RWPE1 (cell line): ENCODE measurements around the gene ATG7.
A peak's percentile ranks its signal among the peaks of the same experiment; 100 is the strongest.
"Not testable (repeated sequence)": the region's sequence is repeated elsewhere in the genome, so short reads cannot be mapped to it uniquely, and the experiment has no call there.

Source experiments
- CTCF ChIA-PET: fragments of 350-600 bp; sonication (Branson Sonifier 250); formaldehyde crosslinking; extraction: SDS; loops from one replicate; lab custom pipeline; 2021; lab: Yijun Ruan, JAX
- POLR2A ChIA-PET: fragments of 400-600 bp; formaldehyde crosslinking; extraction: SDS; loops from one replicate; lab custom pipeline; 2020; ENCODE audit warnings: antibody characterized with exemption; ENCODE audit not compliant: low non-redundant PET; lab: Yijun Ruan, JAX
- DNase-seq: peaks from one replicate; pipeline ENCODE4 v3.0.0; 2012; ENCODE audit warnings: low spot score
- H3K27ac ChIP-seq: fragments of 450-650 bp; 2 replicates; pipeline ENCODE4 v1.5.1; 2017
- TF ChIP-seq, protein P1 (sequence below): fragments of 450-650 bp; conservative IDR thresholded peaks from 2 replicates; pipeline ENCODE4 v1.5.1; 2017; ENCODE audit warnings: low read depth, mild to moderate bottlenecking

Gene ATG7

DNA sequence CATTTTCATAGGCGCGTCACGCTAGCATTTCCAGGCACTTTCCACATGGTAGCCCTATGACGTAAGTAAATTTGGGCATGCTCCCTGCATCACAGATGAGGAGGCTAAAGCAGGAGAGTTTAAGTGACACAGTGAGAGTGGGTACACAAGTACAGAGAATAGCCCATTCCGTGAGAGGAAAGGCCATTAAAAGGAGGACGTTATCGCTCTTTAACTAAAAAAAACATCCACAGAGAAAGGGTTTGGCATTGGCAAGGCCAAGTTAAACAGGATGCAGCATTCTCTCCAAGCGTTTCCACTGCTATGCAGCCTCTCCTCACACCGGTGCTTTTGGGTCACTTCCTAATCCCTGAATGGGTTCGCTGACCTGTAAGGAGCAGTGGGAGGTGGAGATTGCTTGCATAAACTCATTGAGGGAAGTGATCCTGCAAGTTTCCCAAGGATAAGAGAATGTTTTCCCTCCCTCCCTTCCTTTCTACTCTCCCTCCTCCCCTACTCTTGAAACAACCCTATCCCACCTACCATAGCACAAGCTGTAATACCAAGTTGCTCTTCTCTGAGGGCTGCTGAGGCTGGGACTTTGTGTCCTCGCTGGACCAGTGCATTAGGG, 223.9 kb downstream of the ATG7 start:
- TF ChIP-seq, protein P1, sequence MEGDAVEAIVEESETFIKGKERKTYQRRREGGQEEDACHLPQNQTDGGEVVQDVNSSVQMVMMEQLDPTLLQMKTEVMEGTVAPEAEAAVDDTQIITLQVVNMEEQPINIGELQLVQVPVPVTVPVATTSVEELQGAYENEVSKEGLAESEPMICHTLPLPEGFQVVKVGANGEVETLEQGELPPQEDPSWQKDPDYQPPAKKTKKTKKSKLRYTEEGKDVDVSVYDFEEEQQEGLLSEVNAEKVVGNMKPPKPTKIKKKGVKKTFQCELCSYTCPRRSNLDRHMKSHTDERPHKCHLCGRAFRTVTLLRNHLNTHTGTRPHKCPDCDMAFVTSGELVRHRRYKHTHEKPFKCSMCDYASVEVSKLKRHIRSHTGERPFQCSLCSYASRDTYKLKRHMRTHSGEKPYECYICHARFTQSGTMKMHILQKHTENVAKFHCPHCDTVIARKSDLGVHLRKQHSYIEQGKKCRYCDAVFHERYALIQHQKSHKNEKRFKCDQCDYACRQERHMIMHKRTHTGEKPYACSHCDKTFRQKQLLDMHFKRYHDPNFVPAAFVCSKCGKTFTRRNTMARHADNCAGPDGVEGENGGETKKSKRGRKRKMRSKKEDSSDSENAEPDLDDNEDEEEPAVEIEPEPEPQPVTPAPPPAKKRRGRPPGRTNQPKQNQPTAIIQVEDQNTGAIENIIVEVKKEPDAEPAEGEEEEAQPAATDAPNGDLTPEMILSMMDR = no peak
- DNase-seq = no peak
- POLR2A ChIA-PET = no interaction called here
- CTCF ChIA-PET = no interaction called here
- H3K27ac ChIP-seq = no peak overlapping the region

DNA sequence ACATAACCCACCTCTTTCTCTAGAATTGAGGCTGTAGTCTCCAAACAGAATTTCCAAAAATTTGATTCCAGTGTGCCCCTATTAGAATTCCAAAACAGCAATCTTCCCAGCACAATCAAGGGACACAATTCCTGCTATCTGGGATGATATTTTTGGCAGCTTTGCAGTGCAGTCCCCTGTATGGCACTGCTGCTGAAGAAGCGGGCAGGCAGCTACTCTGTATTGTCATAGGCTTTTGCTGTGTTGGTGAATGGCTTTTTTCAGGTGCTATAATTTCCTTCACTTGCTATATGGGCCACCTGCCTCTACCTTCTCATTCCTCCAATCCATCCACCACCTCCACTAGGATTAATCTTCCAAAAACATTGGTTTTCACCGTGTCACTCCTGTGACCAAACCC, 226.0 kb downstream of the ATG7 start:
- CTCF ChIA-PET = no interaction called here
- peak overlapping the region; percentile 90 for H3K27ac ChIP-seq
- POLR2A ChIA-PET = no interaction called here
- TF ChIP-seq, protein P1 = no peak
- DNase-seq = no peak

DNA sequence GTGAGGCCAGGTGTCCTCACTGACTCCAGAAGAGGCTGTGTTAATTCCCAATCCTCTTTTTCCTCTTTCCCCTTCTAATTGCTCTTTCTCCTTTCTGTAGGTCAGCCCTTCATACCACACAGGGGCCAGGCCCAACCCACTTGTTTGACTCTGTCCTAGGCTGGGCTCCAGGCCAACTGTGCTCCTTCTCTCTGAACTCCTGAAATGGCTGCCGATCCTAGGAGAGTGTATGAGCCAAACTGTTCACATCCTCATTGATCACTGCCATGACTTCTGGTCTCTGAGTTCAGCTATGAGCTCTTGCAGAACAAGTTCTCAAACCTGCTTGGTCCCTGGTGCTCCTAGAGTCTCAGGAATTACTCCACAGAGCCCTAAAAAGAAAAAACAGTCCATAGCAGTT, 226.4 kb downstream of the ATG7 start:
- H3K27ac ChIP-seq = peak overlapping the region; percentile 90
- TF ChIP-seq, protein P1 = no peak
- POLR2A ChIA-PET = no interaction called here
- CTCF ChIA-PET = no interaction called here
- DNase-seq = no peak

DNA sequence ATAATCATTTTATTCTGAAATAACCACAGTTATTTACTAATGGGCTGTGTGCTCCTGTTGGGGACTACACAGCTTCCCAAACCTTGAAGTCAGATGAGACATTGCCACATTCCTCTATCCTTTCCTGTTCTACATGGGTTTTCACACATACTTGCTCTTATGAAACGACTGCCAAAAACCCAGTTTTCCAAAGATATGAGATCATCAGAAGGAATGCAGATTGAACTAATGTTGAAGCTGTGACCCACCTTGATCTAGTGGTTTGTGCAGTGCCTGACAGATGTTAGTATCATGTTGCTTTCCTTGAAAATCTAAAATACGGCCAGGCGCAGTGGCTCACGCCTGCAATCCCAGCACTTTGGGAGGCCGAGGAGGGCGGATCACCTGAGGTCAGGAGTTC, 226.9 kb downstream of the ATG7 start:
- ChIA-PET CTCF (no interaction called here), POLR2A (no interaction called here)
- peak overlapping the region; percentile 90 for H3K27ac ChIP-seq
- DNase-seq = peak; percentile 80
- TF ChIP-seq, protein P1 = no peak

DNA sequence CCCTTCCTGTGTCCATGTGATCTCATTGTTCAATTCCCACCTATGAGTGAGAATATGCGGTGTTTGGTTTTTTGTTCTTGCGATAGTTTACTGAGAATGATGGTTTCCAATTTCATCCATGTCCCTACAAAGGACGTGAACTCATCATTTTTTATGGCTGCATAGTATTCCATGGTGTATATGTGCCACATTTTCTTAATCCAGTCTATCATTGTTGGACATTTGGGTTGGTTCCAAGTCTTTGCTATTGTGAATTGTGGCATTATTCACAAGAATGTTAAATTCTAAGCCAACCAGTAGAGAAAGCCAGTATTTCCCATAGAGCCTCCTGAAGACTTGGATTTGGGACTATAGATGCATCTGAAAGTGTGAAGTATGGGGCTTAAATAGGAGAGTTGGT, 230.2 kb downstream of the ATG7 start:
- CTCF ChIA-PET = not testable (repeated sequence)

DNA sequence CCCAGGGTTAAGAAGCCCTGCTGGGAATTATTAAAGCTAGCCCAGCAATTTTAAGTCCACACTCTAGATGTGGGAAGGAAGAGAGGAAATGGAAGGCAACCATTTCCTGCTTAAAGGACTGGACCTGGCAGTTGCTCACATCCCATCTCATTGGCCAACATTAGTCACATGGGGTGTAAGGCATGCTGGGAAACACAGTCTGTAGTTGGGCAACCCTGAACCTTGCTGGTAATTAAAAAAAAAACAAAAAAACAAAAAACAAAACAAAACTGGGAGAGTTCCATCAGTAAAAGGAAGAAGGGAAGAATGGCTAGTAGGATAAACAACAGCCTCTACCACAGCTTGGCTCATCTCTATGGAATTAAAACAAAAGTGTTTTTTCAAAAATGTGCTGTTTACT, 235.5 kb downstream of the ATG7 start:
- ChIA-PET POLR2A (no interaction called here), CTCF (interaction anchor here (0.5 to 0.7 kb wide), 2 partner anchors 30 to 75 kb away, joined by 3 read pairs; no protein-coding TSS in a partner anchor)
- no peak overlapping the region for H3K27ac ChIP-seq
- TF ChIP-seq, protein P1 = no peak
- DNase-seq = no peak

More for the DNA sequence above, 230.2 kb downstream of the ATG7 start:
- DNase-seq, POLR2A ChIA-PET, H3K27ac ChIP-seq: not testable (repeated sequence)

DNA sequence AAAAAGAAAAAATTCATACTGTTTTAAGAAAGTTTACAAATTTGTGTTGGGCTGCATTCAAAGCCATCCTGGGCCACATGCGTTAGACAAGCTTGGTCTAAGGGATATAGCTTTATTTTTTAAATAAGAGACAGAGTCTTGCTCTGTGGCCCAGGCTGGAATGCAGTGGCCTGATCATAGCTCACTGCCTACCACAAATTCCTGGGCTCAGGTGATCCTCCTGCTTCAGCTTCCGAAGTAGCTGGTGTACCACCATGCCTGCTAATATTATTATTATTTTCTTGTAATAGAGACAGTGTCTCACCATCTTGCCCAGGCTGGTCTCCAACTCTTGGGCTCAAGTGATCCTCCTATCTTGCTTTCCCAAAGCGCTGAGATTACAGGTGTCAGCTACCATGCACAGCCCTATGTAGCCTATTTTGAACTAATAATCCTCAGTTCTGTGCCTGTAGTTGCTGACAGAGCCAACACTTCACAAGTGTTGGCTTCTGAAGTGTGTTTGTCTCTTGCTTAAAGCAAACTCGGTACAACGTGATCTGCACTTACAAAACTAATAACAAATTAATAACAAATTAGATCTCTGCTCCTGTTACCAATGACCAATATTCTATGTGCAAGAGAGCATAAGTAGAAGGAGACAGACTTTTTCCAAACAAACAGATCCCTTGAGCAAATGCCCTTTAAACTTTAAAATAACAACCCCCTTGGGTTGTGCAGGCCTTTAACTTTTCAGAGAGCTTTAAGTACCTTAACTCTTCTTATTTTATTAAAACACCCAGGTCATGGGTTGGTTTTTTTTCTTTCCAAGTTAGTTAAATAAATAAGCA, 236.4 kb downstream of the ATG7 start:
- ChIA-PET POLR2A (no interaction called here), CTCF (interaction anchor here (0.5 to 0.7 kb wide), 4 partner anchors 29 to 828 kb away, joined by 3 to 4 read pairs (median 3); no protein-coding TSS in a partner anchor)
- peak overlapping the region; percentile 57 for H3K27ac ChIP-seq
- DNase-seq = no peak
- TF ChIP-seq, protein P1 = no peak
